Stomach smooth muscle (tissue), 2 donors: ENCODE data around the gene RUNX3.

Experiments
- H3K27ac ChIP-seq: one replicate; pipeline ENCODE4 v1.7.0; 2013; ENCODE audit warnings: mild to moderate bottlenecking, low read length, inconsistent platforms
- H3K27me3 ChIP-seq, 2 donors: one replicate each; pipeline ENCODE4 v1.7.0; 2013; ENCODE audit warnings: low read length in 2 of 2; ENCODE audit not compliant: insufficient read depth in 2 of 2, control insufficient read depth in 1 of 2
- H3K36me3 ChIP-seq, 2 donors: one replicate each; pipeline ENCODE4 v1.7.0; 2013; ENCODE audit warnings: low read length in 2 of 2; ENCODE audit not compliant: control insufficient read depth in 2 of 2, insufficient read depth in 2 of 2
- H3K4me1 ChIP-seq: one replicate; pipeline ENCODE4 v1.7.0; 2013; ENCODE audit warnings: low read length; ENCODE audit not compliant: control insufficient read depth, insufficient read depth
- H3K4me3 ChIP-seq, 2 donors: one replicate each; pipeline ENCODE4 v1.7.0; 2013; ENCODE audit warnings: low read length in 2 of 2
- H3K9ac ChIP-seq, 2 donors: one replicate each; pipeline ENCODE4 v1.7.0; 2013; ENCODE audit warnings: low read length in 2 of 2, mild to moderate bottlenecking in 1 of 2
- H3K9me3 ChIP-seq, 2 donors: one replicate each; pipeline ENCODE4 v1.7.0; 2013; ENCODE audit warnings: low read length in 2 of 2; ENCODE audit not compliant: control insufficient read depth in 2 of 2
- donor health status: healthy.
- donor health status: Pancreatic carcinoma.

Gene RUNX3

DNA sequence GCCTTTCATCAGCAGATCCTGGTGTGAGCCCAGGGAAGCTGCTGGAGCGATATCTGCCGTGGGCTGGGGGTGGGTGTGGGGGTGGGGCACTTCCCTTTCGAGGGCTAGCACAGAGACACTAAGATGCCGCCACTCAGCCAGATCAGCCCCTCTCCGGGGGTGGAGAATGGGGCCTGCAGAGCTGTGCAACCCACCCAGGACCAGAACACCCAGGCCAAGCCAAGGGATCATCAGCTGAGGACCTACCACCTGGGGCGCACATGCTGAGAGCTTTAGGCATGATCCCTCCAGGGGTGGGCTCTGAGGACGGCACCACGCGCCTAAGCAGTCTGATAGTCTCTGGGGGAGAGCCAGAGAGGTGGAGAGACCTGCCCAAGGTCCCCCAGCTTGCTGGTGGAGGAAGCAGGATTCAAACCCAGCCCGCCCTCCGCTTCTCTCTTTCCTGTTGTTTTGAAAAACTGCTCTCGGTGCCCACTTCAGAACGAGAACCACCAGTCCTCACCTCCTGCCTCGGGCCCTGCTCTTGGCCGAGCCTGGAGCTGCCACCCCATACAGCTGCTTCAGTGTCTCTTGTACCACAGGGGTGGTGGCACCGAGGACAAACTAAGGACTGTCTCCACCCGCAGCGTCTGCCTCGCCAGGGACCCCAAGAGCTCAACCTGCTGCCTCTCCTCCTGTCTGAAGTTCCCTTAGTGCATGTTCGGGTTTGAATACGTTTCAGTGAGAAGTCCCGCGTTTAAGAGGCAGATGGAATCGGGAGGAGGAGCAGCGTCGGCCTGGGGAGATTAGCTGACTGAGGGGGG, 39.7 kb upstream of the RUNX3 start:
- no peak overlapping the region for H3K27ac ChIP-seq
- H3K9ac ChIP-seq: no peak overlapping the region
- no peaks in the 10 kb centered on the region for H3K36me3 ChIP-seq
- H3K27me3 ChIP-seq: peaks cover 10 to 13% of the 10 kb centered on the region in 2 donors
- H3K4me3 ChIP-seq: no peak overlapping the region
- peaks cover 3 to 5% of the 10 kb centered on the region in 2 donors for H3K9me3 ChIP-seq
- H3K4me1 ChIP-seq: no peaks in the 10 kb centered on the region

DNA sequence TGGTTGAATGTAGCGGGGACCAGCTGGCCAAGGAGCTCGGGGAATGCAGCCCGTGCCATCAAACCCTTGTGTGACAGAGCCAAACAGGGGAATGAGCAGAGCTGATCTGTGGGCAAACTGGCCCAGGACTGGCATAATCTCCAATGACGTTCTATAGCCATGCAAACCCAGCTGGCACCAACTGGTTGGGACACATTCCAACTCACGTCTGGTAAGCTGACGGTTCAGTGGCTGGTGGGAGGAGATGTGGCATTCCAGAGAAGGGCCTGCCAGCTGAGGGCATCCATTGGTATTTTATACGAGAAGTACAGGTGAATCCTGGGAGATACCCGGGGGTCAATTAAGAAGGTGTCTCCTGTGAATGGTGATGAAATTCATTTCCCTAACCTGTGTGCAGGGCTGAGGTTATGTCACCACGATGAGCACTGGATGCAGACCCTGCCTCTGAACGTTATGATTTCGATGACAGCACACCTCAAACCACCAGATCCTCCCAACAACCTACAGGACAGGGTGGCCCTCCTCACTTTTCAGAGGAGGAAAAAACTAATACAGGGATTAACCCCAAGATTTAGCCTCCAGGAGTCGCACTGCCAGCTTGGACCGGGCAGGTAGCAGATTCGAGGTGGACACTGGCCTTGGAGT, 39.0 kb upstream of the RUNX3 start:
- Histone ChIP-seq H3K27ac (no peak overlapping the region), H3K36me3 (no peaks in the 10 kb centered on the region), H3K9ac (no peak overlapping the region), H3K27me3 (peaks cover 13 to 15% of the 10 kb centered on the region in 2 donors), H3K4me3 (no peak overlapping the region), H3K9me3 (peaks cover 0 to 3% of the 10 kb centered on the region in 2 donors), H3K4me1 (no peaks in the 10 kb centered on the region)

DNA sequence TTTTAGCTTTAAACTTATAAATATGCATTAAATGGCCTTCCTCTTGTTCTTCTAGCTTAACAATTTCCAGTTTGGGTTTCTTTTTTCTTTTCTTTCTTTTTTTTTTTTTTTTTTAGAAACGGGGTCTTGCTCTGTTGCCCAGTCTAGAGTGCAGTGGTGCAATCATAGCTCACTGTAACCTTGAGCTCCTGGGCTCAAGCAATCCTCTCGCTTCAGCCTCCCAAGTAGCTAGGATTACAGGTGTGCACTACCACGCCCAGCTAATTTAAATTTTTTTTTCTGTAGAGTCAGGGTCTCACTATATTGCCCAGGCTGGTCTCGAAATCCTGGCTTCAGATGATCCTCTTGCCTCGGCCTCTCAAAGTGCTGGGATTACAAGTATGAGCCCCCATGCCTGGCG, 37.9 kb upstream of the RUNX3 start:
- Histone ChIP-seq H3K27me3 (peaks cover 13 to 21% of the 10 kb centered on the region in 2 donors), H3K36me3 (no peaks in the 10 kb centered on the region), H3K27ac (no peak overlapping the region), H3K9ac (no peak overlapping the region), H3K4me3 (no peak overlapping the region), H3K4me1 (no peaks in the 10 kb centered on the region), H3K9me3 (no peaks in the 10 kb centered on the region)

DNA sequence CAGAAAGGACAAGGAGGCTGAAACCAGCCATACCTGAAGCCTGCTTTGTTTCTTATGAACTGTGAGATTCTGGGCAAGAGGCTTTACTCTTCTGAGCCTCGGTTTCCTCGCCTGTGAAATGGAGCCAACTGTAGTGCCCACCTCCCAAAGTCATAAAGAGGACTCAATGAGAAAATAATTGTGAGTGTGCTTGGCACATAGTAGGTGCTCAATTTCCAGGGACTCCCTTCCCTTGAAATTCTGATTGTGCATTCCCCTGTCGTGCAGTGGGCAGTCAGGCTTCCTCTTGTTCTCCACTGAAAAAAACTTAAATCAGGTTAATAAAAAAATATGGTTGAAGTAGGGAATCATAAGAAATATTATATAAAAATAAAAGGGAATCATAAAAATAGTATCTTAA, 37.5 kb upstream of the RUNX3 start:
- Histone ChIP-seq H3K36me3 (no peaks in the 10 kb centered on the region), H3K27ac (no peak overlapping the region), H3K4me1 (no peaks in the 10 kb centered on the region), H3K4me3 (no peak overlapping the region), H3K9ac (no peak overlapping the region), H3K27me3 (peaks cover 13 to 21% of the 10 kb centered on the region in 2 donors), H3K9me3 (no peaks in the 10 kb centered on the region)

DNA sequence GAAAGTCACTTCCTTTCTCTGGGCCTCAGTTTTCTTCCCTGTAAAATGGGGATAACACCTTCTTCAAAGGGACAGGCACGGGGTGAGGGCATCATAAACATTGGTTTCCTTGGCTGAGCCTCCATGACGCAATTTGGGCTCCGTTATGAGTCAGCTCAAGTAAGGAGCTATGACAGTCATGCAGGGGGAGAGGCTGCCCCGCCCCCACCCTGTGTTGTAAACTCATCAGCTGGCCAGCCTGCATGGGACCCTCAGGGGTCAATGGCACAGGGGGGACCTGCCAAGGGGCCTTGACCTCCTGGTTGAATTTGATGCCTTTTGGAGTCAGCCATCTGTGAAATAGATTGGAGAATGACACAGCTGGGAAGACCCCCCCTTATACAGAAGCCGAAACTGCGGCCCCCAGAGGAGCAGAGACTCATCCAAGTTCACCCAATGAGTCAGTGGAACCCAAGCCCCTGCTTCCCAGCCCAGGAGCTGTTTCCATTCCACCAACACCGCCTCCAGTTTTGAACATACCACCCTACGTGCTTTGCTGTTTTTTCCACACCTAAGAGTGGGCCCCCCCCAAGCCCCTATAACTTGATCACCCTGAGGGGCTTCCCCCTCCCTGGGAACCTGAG, 36.8 kb upstream of the RUNX3 start:
- Histone ChIP-seq H3K9ac (no peak overlapping the region), H3K4me1 (no peaks in the 10 kb centered on the region), H3K4me3 (no peak overlapping the region), H3K36me3 (no peaks in the 10 kb centered on the region), H3K9me3 (no peaks in the 10 kb centered on the region), H3K27me3 (peaks cover 13 to 21% of the 10 kb centered on the region in 2 donors), H3K27ac (no peak overlapping the region)

DNA sequence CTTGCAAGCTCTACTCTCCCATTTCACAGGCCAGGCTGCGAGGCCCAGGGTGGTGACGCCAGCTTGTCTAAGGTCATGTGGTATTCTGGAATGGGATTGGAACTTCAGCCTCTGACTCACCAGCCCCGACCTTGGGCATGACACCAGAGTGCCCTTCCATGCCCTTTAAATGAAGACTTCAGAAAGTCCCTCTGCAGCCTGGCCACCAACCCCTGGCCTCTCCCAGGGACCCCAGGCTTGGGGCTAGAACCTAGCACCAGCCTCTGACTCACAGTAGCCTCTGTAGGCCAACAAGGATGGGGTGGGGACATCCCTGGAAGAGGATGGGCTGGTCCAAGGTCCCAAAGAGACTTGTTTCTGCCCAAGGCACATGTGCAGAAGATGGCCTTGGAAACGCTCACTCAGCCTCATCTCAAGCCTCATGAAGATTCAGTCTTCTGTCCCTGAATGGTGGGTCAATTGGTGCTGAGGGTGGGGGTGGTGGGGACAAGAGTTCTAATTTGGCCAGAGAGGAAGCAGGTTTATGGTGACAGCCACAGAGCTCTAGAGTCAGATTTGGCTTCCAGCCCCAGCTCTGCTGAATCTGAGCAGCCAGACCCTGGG, 36.1 kb upstream of the RUNX3 start:
- H3K36me3 ChIP-seq: no peaks in the 10 kb centered on the region
- H3K27ac ChIP-seq: no peak overlapping the region
- peaks cover 12 to 25% of the 10 kb centered on the region in 2 donors for H3K27me3 ChIP-seq
- H3K4me3 ChIP-seq: no peak overlapping the region
- no peaks in the 10 kb centered on the region for H3K4me1 ChIP-seq
- no peaks in the 10 kb centered on the region for H3K9me3 ChIP-seq
- H3K9ac ChIP-seq: no peak overlapping the region

DNA sequence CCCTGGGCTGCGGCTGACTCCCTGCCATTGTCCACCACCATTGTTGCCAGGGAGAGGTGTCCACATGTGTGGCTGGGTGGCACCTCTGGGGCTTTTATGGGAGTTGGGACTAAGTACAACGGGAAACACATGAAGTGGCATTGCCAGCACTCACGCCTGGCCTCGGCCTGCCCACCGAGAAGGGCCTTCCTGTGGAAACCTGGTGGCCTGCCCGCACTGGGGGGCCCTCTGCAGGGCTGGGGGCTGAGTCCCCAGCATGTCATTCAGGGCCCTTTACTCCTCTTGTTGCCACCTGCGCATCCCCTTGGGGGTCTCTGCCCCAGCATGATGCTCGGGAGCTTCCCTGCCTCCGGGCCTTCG, 35.5 kb upstream of the RUNX3 start:
- H3K27ac ChIP-seq: no peak overlapping the region
- H3K9me3 ChIP-seq: no peaks in the 10 kb centered on the region
- H3K27me3 ChIP-seq: peaks cover 9 to 24% of the 10 kb centered on the region in 2 donors
- H3K9ac ChIP-seq: no peak overlapping the region
- no peak overlapping the region for H3K4me3 ChIP-seq
- no peaks in the 10 kb centered on the region for H3K36me3 ChIP-seq
- H3K4me1 ChIP-seq: no peaks in the 10 kb centered on the region

DNA sequence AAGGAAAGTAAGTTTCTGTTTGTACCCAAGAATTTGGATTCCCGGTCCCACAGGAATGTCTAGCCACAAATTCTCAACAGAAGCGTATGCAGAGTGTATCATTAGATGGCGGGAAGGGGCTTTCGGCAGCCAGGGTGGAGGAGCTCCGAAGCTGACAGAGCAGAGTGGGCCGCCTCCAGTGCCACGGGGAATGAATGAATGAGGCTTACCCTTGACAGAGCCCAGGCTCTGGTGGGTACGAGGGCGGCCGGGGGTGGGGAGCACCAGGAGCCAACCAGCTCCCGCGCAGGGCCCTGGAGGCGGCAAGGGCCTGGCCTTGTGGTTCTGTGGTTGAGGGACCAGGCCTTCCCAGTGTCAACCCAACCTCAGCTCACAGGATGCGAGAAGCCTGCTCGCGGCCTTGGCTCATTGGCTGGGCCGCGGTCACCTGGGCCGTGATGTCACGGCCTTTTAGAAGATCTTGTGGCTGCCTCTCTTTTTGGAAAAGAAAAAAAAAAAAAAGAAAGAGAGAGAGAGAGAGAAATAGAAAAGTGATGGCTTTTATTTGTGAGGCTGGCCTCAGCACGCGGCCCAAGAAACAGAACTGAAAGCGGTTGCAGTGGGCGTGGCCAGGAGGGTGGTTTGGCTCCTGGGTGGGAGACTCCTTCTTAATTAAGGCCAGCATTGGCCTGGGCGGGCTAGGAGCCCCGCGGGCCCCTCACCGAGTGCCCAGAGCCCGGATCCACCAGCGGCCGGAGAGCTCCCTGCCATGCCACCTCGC, 34.9 kb upstream of the RUNX3 start:
- H3K27ac ChIP-seq: no peak overlapping the region
- H3K36me3 ChIP-seq: no peaks in the 10 kb centered on the region
- no peak overlapping the region for H3K4me3 ChIP-seq
- no peaks in the 10 kb centered on the region for H3K9me3 ChIP-seq
- H3K27me3 ChIP-seq: peaks cover 4 to 26% of the 10 kb centered on the region in 2 donors
- H3K4me1 ChIP-seq: no peaks in the 10 kb centered on the region
- no peak overlapping the region for H3K9ac ChIP-seq

DNA sequence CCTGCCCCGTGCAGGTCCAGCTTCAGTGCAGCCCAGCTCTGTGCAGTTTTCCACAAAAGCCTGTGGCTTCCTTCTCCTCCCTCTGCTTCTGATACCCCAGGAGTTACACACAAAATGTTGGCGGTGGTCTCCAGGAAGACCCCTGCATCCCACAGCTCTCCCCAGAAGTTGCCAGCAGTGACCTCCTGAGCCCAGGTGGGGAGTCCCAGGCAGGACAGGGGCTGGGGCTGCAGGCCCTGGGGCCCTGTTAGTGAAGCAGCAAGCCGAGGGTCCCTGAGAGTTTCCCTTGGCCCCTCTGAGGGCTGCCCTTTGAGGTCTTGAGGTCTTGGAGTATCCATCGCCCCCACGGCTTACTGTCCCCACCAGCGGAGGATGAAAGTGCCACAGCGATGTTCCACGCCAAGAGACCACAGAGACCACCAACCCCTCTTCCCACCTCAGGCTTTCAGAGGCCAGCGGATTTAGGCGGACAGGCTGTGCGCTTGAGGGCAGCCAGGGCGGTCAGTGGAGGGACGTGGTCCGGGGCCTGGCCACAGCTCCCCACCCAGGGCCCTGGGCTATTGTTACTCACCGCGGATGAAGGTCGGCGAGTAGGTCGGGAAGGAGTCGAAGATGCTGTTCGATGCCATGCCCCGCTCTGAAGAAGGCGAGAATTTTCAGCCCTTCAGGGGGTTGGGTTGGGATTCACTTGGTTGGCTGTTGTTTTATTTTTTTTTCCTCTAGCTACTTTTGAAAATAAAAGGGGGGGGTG, 34.0 kb upstream of the RUNX3 start:
- Histone ChIP-seq H3K9ac (no peak overlapping the region), H3K4me3 (no peak overlapping the region), H3K36me3 (no peaks in the 10 kb centered on the region), H3K27ac (no peak overlapping the region), H3K27me3 (peaks cover 3 to 26% of the 10 kb centered on the region in 2 donors), H3K9me3 (no peaks in the 10 kb centered on the region), H3K4me1 (no peaks in the 10 kb centered on the region)
